GM12878 (cell line): ENCODE data around the gene ZC3H12D. TPM values are rescaled to one million over a fixed set of nuclear protein-coding genes. Genes with fewer than 3 reads are reported as not detected.

ENCODE experiments used
- ATAC-seq: fragments of 200-7000 bp; cut with Tn5 transposase; 3 replicates; pipeline ENCODE4 v1.9.1; 2020; ENCODE audit warnings: mild to moderate bottlenecking, moderate library complexity
- BruUV-seq: library from RNA; stranded (reverse); fragments of 400-500 nt; replicated peaks from 2 replicates; lab custom pipeline; 2021; lab: Mats Ljungman, UMichigan
- CTCF ChIA-PET: fragments of 300-600 bp; sonication (Branson Sonifier 250); formaldehyde crosslinking; extraction: SDS; loops from one replicate; lab custom pipeline; 2021; ENCODE audit warnings: inconsistent platforms; lab: Yijun Ruan, JAX
- POLR2A ChIA-PET: fragments of 350-600 bp; formaldehyde crosslinking; extraction: SDS; loops from one replicate; lab custom pipeline; 2021; ENCODE audit warnings: inconsistent platforms; lab: Charles Lee
- RAD21 ChIA-PET: fragments of 300-600 bp; sonication (Branson Sonifier 250); formaldehyde crosslinking; loops from one replicate; lab custom pipeline; 2023; ENCODE audit warnings: antibody characterized with exemption; ENCODE audit not compliant: unreplicated experiment; lab: Charles Lee
- SMC1A ChIA-PET: fragments of 300-600 bp; sonication (Branson Sonifier 250); formaldehyde crosslinking; loops from one replicate; lab custom pipeline; 2023; ENCODE audit not compliant: unreplicated experiment, uncharacterized antibody; lab: Charles Lee
- DNase-seq: peaks from one replicate; pipeline ENCODE4 v3.0.0-alpha.2; 2011; ENCODE audit warnings: low read depth, low spot score
- FAIRE-seq: peaks from 3 replicates; lab custom pipeline; 2011; peaks lifted over from hg19 to GRCh38; lab: Jason Lieb, UNC
- H2AFZ ChIP-seq: 2 replicates; pipeline ENCODE4 v1.6.0; 2011; ENCODE audit warnings: low read depth, low read length, control low read depth; ENCODE audit not compliant: control insufficient read depth
- H3K27ac ChIP-seq: 2 replicates; pipeline ENCODE4 v1.5.1; 2011; ENCODE audit warnings: control low read depth; ENCODE audit not compliant: control insufficient read depth, insufficient read depth
- H3K27me3 ChIP-seq, 2 experiments: replicated peaks in 1 of 2; 2 replicates each; pipeline versions ENCODE4 v1.6.0 to v1.6.1; 2011; ENCODE audit warnings: low read length in 1 of 2; ENCODE audit not compliant: control insufficient read depth in 2 of 2, insufficient read depth in 2 of 2
- H3K36me3 ChIP-seq, 2 experiments: 2 replicates each; pipeline ENCODE4 v1.5.1; 2011; ENCODE audit warnings: low read length in 1 of 2; ENCODE audit not compliant: control insufficient read depth in 2 of 2, insufficient read depth in 2 of 2
- H3K4me1 ChIP-seq: 2 replicates; pipeline ENCODE4 v1.6.1; 2011; ENCODE audit warnings: mild to moderate bottlenecking, low read length, moderate library complexity, mixed read lengths; ENCODE audit not compliant: control insufficient read depth, insufficient read depth
- H3K4me2 ChIP-seq: 2 replicates; pipeline ENCODE4 v1.6.0; 2011; ENCODE audit warnings: control low read depth; ENCODE audit not compliant: control insufficient read depth, insufficient read depth
- H3K4me3 ChIP-seq: fragments of 200-600 bp; sonication (generic); 2 replicates; pipeline ENCODE4 v1.5.1; 2016
- H3K79me2 ChIP-seq: 2 replicates; pipeline ENCODE4 v1.6.0; 2011; ENCODE audit warnings: low read length; ENCODE audit not compliant: control insufficient read depth, insufficient read depth
- H3K9ac ChIP-seq: 2 replicates; pipeline ENCODE4 v1.8.0; 2011; ENCODE audit warnings: low read length, control low read depth, mixed read lengths; ENCODE audit not compliant: control insufficient read depth, insufficient read depth
- H3K9me3 ChIP-seq: replicated peaks from 3 replicates; pipeline ENCODE4 v1.5.1; 2011; ENCODE audit warnings: mild to moderate bottlenecking, low read length; ENCODE audit not compliant: control insufficient read depth, insufficient read depth
- H4K20me1 ChIP-seq: 2 replicates; pipeline ENCODE4 v1.6.0; 2011; ENCODE audit not compliant: control insufficient read depth, insufficient read depth
- BCL3 ChIP-seq: IDR thresholded peaks from 2 replicates; pipeline ENCODE4 v1.6.1; 2011; ENCODE audit warnings: borderline replicate concordance, low read depth, mild to moderate bottlenecking, moderate library complexity, low read length; ENCODE audit not compliant: insufficient read depth, poor library complexity, severe bottlenecking
- ETV6 ChIP-seq, 2 experiments: fragments of 450-650 bp in 1 of 2; IDR thresholded peaks in 1 of 2; conservative IDR thresholded peaks in 1 of 2; 2 replicates each; pipeline ENCODE4 v1.6.1; 2014; ENCODE audit warnings: antibody characterized with exemption in 1 of 2, borderline replicate concordance in 1 of 2, low read depth in 1 of 2, mild to moderate bottlenecking in 1 of 2, moderate library complexity in 1 of 2
- PKNOX1 ChIP-seq: fragments of 450-650 bp; IDR thresholded peaks from 2 replicates; pipeline ENCODE4 v1.6.1; 2016; ENCODE audit warnings: mild to moderate bottlenecking
- WGBS: methylation state at CpG from one replicate; pipeline ENCODE4 v1.1.6; 2016; ENCODE audit warnings: low lambda C conversion rate; ENCODE audit not compliant: insufficient replicate concordance, insufficient coverage; ENCODE audit errors: missing lambda C conversion rate; 5-methylcytosine and 5-hydroxymethylcytosine counted together
- in situ Hi-C: fragments of 300-500 bp; cut with MboI; formaldehyde crosslinking; loops from 9 replicates; pipeline ENCODE4 v1.14.3; 2018; ENCODE audit warnings: mixed read lengths
- intact Hi-C: fragments of 100-400 bp; cut with micrococcal nuclease; formaldehyde crosslinking; loops from one replicate; pipeline ENCODE4 v1.14.2; 2022; ENCODE audit not compliant: unreplicated experiment
- polyA plus RNA-seq, 11 experiments: library from polyadenylated mRNA; depleted of rRNA in 4 of 11; unstranded in 6 of 11; stranded (reverse) in 5 of 11; fragments of >200 nt; fragmentation: Nextera tagmentation in 4 of 11; fragmentation: Illumina TruSeq in 1 of 11; extraction: Ambion mirVana in 4 of 11; extraction: Trizol in 1 of 11; gene quantifications; 1 replicate in 1 of 11; 2 replicates in 10 of 11; pipeline versions ENCODE4 v1.2.1 to v1.2.3, GENCODE V29; 2011 to 2016; ENCODE audit warnings: inconsistent platforms in 2 of 11, missing spikeins in 2 of 11, low read depth in 1 of 11
- total RNA-seq, 4 experiments: library from RNA; depleted of rRNA in 3 of 4; stranded (reverse); fragments of >200 nt in 3 of 4; fragmentation: Illumina TruSeq in 1 of 4; extraction: Trizol in 1 of 4; gene quantifications; 2 replicates each; pipeline versions ENCODE4 v1.2.1 to v1.2.3, GENCODE V29; 2013 to 2021

ZC3H12D gene
- total and polyA plus RNA-seq, 10 of the 15 experiments (the other 5 are each of a cell fraction or from before 2014, with no cell fraction given), result 1.4 to 29.7 (median 8.8) TPM

- WGBS, result 87% methylated on average over 8 of the region's 8 CpGs
- Histone ChIP-seq H3K4me1 (peaks cover 7% of the 10 kb centered on the region), H3K4me2 (no peak overlapping the region), H3K9me3 (no peaks in the 10 kb centered on the region; the same call in 2 of the 3 replicates), H4K20me1 (no peaks in the 10 kb centered on the region), H3K36me3 (no peaks in the 10 kb centered on the region), H3K4me3 (no peak overlapping the region), H2AFZ (no peak overlapping the region), H3K79me2 (no peaks in the 10 kb centered on the region), H3K27me3 (no peaks in the 10 kb centered on the region), H3K9ac (no peak overlapping the region), H3K27ac (no peak overlapping the region)
- ChIA-PET RAD21 (interaction anchor here (1.2 kb wide), 1 partner anchor 73 kb away, joined by 4 read pairs; no protein-coding TSS in a partner anchor), CTCF (interaction anchor here (1.9 kb wide), 1 partner anchor 73 kb away, joined by 5 read pairs; no protein-coding TSS in a partner anchor), POLR2A (no interaction called here), SMC1A (interaction anchor here (0.7 to 1.4 kb wide), 3 partner anchors 10 to 21 kb away, joined by 3 to 5 read pairs (median 4); no protein-coding TSS in a partner anchor)
- DNase-seq (no peak), ATAC-seq (peak; percentile 11; the same call in 2 of the 3 replicates), FAIRE-seq (no peak)
- TF ChIP-seq ETV6 (conservative IDR thresholded peaks at IDR 0.05 in 1 of 2, IDR thresholded peaks at IDR 0.05 in 1 of 2; ENCODE audit: borderline replicate concordance in 1 of 2, low read depth in 1 of 2) (no peak), BCL3 (peak; percentile 47), PKNOX1 (0 out of 2 replicates have a peak, but pooled peaks have one; percentile 12)
- no TSS peak for BruUV-seq
- intact Hi-C loops, result no loop called here
- in situ Hi-C loops, result loop anchor here (25.0 kb wide), 1 partner anchor 681 kb away; no protein-coding TSS in a partner anchor
Observed at GRCh38 chr6:149443411-149444181, 41.2 kb downstream of the ZC3H12D start.
